ENCODE results near the gene ACSF2. TPM values are rescaled to one million over a fixed set of nuclear protein-coding genes. Genes with fewer than 3 reads are reported as not detected.

The ACSF2 gene
- total RNA-seq, 1 donor from 2014 or later: 28.8 TPM

- Histone ChIP-seq H3K4me2 (no peak overlapping the region), H3K4me3 (no peak overlapping the region), H3K27ac (no peak overlapping the region), H3K79me2 (ENCODE audit: low read depth) (no peaks in the 10 kb centered on the region), H3K4me1 (peaks cover 8% of the 10 kb centered on the region), H3K36me3 (no peaks in the 10 kb centered on the region), H2AFZ (replicated peaks) (no peak overlapping the region), H3K9ac (no peak overlapping the region), H4K20me1 (ENCODE audit: low read depth) (no peaks in the 10 kb centered on the region), H3K27me3 (no peaks in the 10 kb centered on the region), H3K9me3 (ENCODE audit: low read depth) (no peaks in the 10 kb centered on the region), H3F3A (ENCODE audit: low read depth) (peaks cover 9% of the 10 kb centered on the region)
- TF ChIP-seq CTCF (IDR thresholded peaks at IDR 0.05) (peak; percentile 53), EZH2phosphoT487 (IDR thresholded peaks at IDR 0.05) (no peak)
- no peak overlapping the region for H3K27ac Mint-ChIP-seq
- peaks cover 28% of the 10 kb centered on the region for H3K4me1 Mint-ChIP-seq
- H3K9me3 Mint-ChIP-seq: no peaks in the 10 kb centered on the region
- no peaks in the 10 kb centered on the region for H3K36me3 Mint-ChIP-seq
- DNase-seq (ENCODE audit: low spot score): no peak
- H3K4me3 Mint-ChIP-seq: no peak overlapping the region
- H3K27me3 Mint-ChIP-seq (ENCODE audit: insufficient read depth, low read depth): peaks cover 13% of the 10 kb centered on the region
Measured at GRCh38 chr17:50501054-50501453, 75.0 kb downstream of the ACSF2 start.

GRCh38 chr17:50502301-50502990 lies 76.4 kb downstream of the ACSF2 start:
- Histone ChIP-seq H3K4me2 (no peak overlapping the region), H3K27me3 (no peaks in the 10 kb centered on the region), H3K79me2 (ENCODE audit: low read depth) (no peaks in the 10 kb centered on the region), H3K4me3 (no peak overlapping the region), H3K4me1 (peaks cover 8% of the 10 kb centered on the region), H3K9ac (no peak overlapping the region), H3K27ac (no peak overlapping the region), H2AFZ (replicated peaks) (no peak overlapping the region), H3K36me3 (no peaks in the 10 kb centered on the region), H3F3A (ENCODE audit: low read depth) (peaks cover 13% of the 10 kb centered on the region), H3K9me3 (ENCODE audit: low read depth) (no peaks in the 10 kb centered on the region), H4K20me1 (ENCODE audit: low read depth) (no peaks in the 10 kb centered on the region)
- Mint-ChIP-seq H3K4me1 (peaks cover 31% of the 10 kb centered on the region), H3K9me3 (no peaks in the 10 kb centered on the region), H3K27me3 (ENCODE audit: insufficient read depth, low read depth) (peaks cover 17% of the 10 kb centered on the region), H3K36me3 (no peaks in the 10 kb centered on the region), H3K4me3 (no peak overlapping the region), H3K27ac (no peak overlapping the region)
- TF ChIP-seq CTCF (IDR thresholded peaks at IDR 0.05) (no peak), EZH2 (IDR thresholded peaks at IDR 0.05) (no peak), EZH2phosphoT487 (IDR thresholded peaks at IDR 0.05) (no peak)
- DNase-seq (ENCODE audit: low spot score): no peak

GRCh38 chr17:50505591-50506130 lies 79.6 kb downstream of the ACSF2 start:
- Histone ChIP-seq H3K36me3 (no peaks in the 10 kb centered on the region), H2AFZ (replicated peaks) (no peak overlapping the region), H3K27me3 (no peaks in the 10 kb centered on the region), H3K4me3 (no peak overlapping the region), H3F3A (ENCODE audit: low read depth) (peaks cover 30% of the 10 kb centered on the region), H3K79me2 (ENCODE audit: low read depth) (no peaks in the 10 kb centered on the region), H3K9me3 (ENCODE audit: low read depth) (no peaks in the 10 kb centered on the region), H3K4me1 (peaks cover 8% of the 10 kb centered on the region), H4K20me1 (ENCODE audit: low read depth) (no peaks in the 10 kb centered on the region), H3K4me2 (no peak overlapping the region), H3K27ac (no peak overlapping the region), H3K9ac (no peak overlapping the region)
- TF ChIP-seq EZH2 (IDR thresholded peaks at IDR 0.05): no peak
- TF ChIP-seq EZH2phosphoT487 (IDR thresholded peaks at IDR 0.05): no peak
- TF ChIP-seq CTCF (IDR thresholded peaks at IDR 0.05): no peak
- DNase-seq (ENCODE audit: low spot score): no peak
- Mint-ChIP-seq H3K27me3 (ENCODE audit: insufficient read depth, low read depth) (peaks cover 25% of the 10 kb centered on the region), H3K27ac (peak overlapping the region; percentile 15), H3K36me3 (no peaks in the 10 kb centered on the region), H3K4me3 (no peak overlapping the region), H3K4me1 (peaks cover 46% of the 10 kb centered on the region), H3K9me3 (no peaks in the 10 kb centered on the region)

All from neural progenitor cell (in vitro differentiated cells).